HFF-Myc (cell line): Measurements from ENCODE around the gene CDK15.

Experiments
- DNase-seq: peaks from one replicate; pipeline ENCODE4 v3.0.0-alpha.2; 2011; ENCODE audit warnings: low read depth; ENCODE audit errors: extremely low read depth
- H3K4me3 ChIP-seq: replicated peaks from 2 replicates; pipeline ENCODE4 v1.5.1; 2011; ENCODE audit warnings: low read depth, mild to moderate bottlenecking, control low read depth, low read length
- TF ChIP-seq, protein P1 (sequence below): IDR thresholded peaks from 2 replicates; pipeline ENCODE4 v1.5.1; 2012; ENCODE audit warnings: mild to moderate bottlenecking, low read depth, low read length, control low read depth; ENCODE audit errors: missing control alignments

CDK15 gene

DNA sequence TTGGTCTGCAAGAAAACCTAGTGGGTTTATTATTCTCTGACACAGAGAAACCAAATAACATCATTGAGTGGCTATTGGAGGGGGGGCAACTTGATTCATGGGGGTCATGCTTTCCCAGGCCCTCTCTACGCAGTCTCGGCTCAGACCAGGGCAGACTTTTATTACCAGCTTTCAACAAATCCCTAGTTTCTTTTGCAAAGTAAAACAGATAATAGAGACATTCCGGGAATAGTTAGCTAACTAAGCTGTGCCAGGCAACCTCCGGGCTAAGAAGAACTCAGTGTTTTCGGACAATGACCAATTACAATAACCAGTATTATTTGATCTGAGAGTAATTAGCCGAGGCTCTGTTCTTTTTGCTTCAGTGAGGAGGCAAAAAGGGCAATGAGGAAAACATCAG lies 66.3 kb downstream of the CDK15 start:
- no peak overlapping the region for H3K4me3 ChIP-seq
- TF ChIP-seq, protein P1, sequence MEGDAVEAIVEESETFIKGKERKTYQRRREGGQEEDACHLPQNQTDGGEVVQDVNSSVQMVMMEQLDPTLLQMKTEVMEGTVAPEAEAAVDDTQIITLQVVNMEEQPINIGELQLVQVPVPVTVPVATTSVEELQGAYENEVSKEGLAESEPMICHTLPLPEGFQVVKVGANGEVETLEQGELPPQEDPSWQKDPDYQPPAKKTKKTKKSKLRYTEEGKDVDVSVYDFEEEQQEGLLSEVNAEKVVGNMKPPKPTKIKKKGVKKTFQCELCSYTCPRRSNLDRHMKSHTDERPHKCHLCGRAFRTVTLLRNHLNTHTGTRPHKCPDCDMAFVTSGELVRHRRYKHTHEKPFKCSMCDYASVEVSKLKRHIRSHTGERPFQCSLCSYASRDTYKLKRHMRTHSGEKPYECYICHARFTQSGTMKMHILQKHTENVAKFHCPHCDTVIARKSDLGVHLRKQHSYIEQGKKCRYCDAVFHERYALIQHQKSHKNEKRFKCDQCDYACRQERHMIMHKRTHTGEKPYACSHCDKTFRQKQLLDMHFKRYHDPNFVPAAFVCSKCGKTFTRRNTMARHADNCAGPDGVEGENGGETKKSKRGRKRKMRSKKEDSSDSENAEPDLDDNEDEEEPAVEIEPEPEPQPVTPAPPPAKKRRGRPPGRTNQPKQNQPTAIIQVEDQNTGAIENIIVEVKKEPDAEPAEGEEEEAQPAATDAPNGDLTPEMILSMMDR = no peak
- no peak for DNase-seq

DNA sequence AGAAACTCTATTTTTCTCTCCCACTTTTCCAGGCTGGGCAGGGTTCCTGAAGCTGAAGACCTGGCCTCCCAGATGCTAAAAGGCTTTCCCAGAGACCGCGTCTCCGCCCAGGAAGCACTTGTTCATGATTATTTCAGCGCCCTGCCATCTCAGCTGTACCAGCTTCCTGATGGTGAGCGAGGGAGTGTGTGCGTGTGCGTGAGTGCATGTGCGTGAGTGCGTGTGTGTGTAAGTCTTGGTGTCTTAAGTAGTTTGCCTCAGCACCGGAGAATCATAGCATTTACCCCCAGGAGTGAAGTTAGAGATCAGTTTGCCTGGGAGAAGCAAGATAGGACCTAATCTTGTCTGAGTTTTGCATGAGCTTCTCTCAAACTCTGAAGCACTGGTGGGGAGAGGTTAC lies 73.7 kb downstream of the CDK15 start:
- H3K4me3 ChIP-seq = no peak overlapping the region
- DNase-seq = no peak
- TF ChIP-seq, protein P1 = no peak

DNA sequence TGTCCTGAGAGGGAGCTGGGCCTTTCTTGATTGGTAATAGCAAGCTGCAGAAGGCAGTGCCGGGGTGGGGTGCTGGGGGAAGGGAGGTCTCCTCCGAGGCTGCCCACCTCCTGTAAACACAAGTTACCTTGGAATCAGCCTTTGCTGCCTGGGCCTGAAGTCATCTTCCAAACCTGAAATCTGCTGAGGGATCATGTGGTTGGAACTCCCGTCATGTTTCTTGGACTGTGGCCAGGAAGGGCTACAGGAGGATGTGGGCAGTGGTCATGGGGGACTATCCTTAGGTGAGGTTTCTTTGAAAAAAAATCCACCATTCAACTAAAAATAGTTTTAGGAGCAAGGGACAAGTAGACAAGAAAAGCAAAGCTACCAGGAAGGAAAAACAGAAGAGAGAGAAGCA lies 74.2 kb downstream of the CDK15 start:
- DNase-seq = no peak
- 0 out of 2 replicates have a peak overlapping the region, but pooled peaks have one; percentile 1 for H3K4me3 ChIP-seq
- TF ChIP-seq, protein P1 = no peak

DNA sequence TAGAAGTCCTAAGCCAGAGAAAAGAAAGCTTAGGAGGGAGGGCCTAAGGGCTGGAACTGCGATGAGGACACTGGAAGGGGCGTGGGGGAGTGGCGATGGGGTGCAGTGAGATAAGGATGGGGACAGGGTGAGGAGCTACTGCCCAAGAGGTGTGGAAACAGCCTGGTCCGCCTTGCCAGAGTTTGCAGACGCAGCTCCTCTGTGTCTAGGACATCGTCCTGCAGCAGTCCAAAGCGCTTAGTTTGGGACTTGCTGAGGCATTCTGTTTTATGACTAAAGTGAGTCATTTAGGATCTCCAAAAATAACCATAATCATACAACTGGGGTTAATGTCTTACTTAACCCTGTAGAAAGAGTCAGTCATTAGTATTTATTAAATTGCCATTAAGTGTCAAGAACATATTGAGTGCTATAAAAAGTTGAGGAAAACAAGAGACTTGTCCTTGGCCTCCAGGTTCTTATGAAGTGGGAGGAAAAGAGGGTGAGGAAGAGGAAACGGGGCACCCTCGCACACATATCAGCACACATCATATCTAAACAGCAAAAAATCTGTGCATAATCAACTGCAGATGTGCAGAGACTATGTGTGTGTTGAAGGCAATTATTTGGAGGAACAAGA lies 74.8 kb downstream of the CDK15 start:
- peak; percentile 65 for DNase-seq
- TF ChIP-seq, protein P1 = no peak
- 0 out of 2 replicates have a peak overlapping the region, but pooled peaks have one; percentile 1 for H3K4me3 ChIP-seq

DNA sequence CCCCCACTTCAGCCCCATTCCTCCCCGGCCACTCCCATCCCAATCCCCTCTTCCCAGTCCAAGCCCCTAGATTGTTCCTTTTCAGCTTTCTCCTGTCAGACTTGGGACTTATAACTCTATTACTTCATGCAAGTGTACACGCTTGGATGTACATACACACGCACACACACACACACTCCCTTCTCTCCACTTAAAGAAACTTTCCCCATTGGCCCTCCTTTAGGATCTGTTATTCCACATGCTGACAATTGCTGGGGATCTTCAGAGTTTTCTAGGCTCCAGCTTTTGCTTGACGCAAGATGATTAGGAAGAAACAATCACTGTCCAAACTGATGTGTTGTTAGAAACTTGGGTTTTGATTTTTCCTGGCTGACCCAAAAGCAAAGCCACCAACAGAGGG lies 75.4 kb downstream of the CDK15 start:
- no peak overlapping the region for H3K4me3 ChIP-seq
- TF ChIP-seq, protein P1 = no peak
- DNase-seq = no peak

DNA sequence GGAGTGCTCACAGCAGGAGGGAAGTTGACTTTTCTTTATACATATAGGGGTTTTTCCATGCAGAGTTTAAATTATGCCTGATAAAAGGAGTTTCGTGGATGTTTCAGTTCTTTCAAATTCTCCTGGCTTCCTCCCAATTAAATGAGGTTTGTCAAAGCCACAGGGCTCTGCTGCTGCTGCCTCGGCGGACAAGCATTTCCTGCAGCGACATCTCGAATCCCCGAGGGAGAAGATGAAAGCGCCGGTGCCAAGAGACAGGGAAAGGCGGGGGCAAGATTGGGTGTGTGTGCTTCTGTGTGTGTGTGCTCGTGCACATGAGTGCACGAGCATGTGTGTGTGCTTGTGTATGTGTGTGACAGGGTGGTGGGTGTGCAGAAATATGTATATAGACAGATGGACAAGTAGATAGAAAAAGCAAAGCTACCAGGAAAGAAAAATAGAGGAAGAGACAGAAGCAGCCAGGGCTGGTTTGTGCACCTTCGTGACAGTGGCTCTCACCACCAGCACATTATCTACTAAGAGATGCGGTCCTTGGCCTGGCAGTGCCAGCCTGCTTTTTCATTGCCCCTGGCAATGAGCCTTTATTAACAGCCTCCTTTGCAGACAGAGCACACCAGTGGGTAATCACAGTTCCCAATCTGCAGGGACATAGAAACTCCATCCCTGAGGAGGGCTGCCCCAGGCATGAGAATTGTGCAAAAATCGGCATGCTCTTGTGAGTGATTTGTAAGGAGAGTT lies 76.2 kb downstream of the CDK15 start:
- H3K4me3 ChIP-seq = no peak overlapping the region
- TF ChIP-seq, protein P1 = no peak
- DNase-seq = no peak
